Measurements from ENCODE around the gene FAM180A.

Gene FAM180A

GRCh38 chr7:135683609-135684008, 65.0 kb downstream of the FAM180A start:
- H3K4me3 Mint-ChIP-seq: no peak overlapping the region
- no peak overlapping the region for H3K27ac Mint-ChIP-seq
- ATAC-seq (replicated peaks) (no peak), DNase-seq (no peak)
- no peaks in the 10 kb centered on the region for H3K9me3 Mint-ChIP-seq
- H3K36me3 Mint-ChIP-seq: peaks cover 17 to 41% of the 10 kb centered on the region in 2 donors
- no peaks in the 10 kb centered on the region for H3K27me3 Mint-ChIP-seq
- H3K4me1 Mint-ChIP-seq: peaks cover 14 to 22% of the 10 kb centered on the region in 2 donors

- ATAC-seq (replicated peaks) (no peak), DNase-seq (no peak)
- no peaks in the 10 kb centered on the region for H3K27me3 Mint-ChIP-seq
- H3K27ac Mint-ChIP-seq: peak overlapping the region; percentile 67
- no peak overlapping the region for H3K4me3 Mint-ChIP-seq
- H3K36me3 Mint-ChIP-seq: peaks cover 23 to 48% of the 10 kb centered on the region in 2 donors
- peaks cover 14 to 22% of the 10 kb centered on the region in 2 donors for H3K4me1 Mint-ChIP-seq
- H3K9me3 Mint-ChIP-seq: no peaks in the 10 kb centered on the region
Observed at GRCh38 chr7:135682191-135682590, 66.4 kb downstream of the FAM180A start.

- H3K27ac Mint-ChIP-seq: no peak overlapping the region
Observed at GRCh38 chr7:135681762-135682161, 66.9 kb downstream of the FAM180A start.

More at GRCh38 chr7:135681762-135682161, 66.9 kb downstream of the FAM180A start:
- Mint-ChIP-seq H3K4me3 (no peak overlapping the region), H3K27me3 (no peaks in the 10 kb centered on the region), H3K4me1 (peaks cover 14 to 22% of the 10 kb centered on the region in 2 donors), H3K9me3 (no peaks in the 10 kb centered on the region), H3K36me3 (peaks cover 23 to 47% of the 10 kb centered on the region in 2 donors)
- DNase-seq (no peak), ATAC-seq (replicated peaks) (no peak)

Measured in stimulated activated naive B cell treated with anti-CD40 and anti-IgM and Interleukin-4, amounts not matched to agents 10 μg/mL and 1 μg/mL and 100 μg/mL, for 72 hours (primary cell).